Ovary (tissue), 9 donors: ENCODE results near the gene JMJD7. TPM values are rescaled to one million over a fixed set of nuclear protein-coding genes. Genes with fewer than 3 reads are reported as not detected.

Source experiments
- DNase-seq, 5 donors: peaks; one replicate each; pipeline ENCODE4 v3.0.0-alpha.2; 2019 to 2020
- H3K27ac ChIP-seq, 2 donors: fragments of 200-600 bp; one replicate each; pipeline versions ENCODE4 v1.5.1 to v1.8.0; 2019 to 2022
- H3K27me3 ChIP-seq: fragments of 200-600 bp; one replicate; pipeline ENCODE4 v1.8.0; 2022
- H3K36me3 ChIP-seq: fragments of 200-600 bp; sonication (generic); one replicate; pipeline ENCODE4 v1.5.1; 2019
- H3K4me1 ChIP-seq: one replicate; pipeline ENCODE4 v1.8.1; 2013; ENCODE audit warnings: mild to moderate bottlenecking, moderate library complexity; ENCODE audit not compliant: insufficient read depth
- H3K4me3 ChIP-seq: fragments of 200-600 bp; sonication (generic); one replicate; pipeline ENCODE4 v1.5.1; 2017
- H3K9me3 ChIP-seq, 2 donors: fragments of 200-600 bp in 1 of 2; sonication (generic) in 1 of 2; one replicate each; pipeline versions ENCODE4 v1.5.1 to v1.8.1; 2013 to 2019; ENCODE audit warnings: mild to moderate bottlenecking in 1 of 2, moderate library complexity in 1 of 2
- CTCF ChIP-seq, 3 donors: fragments of 450-650 bp in 2 of 3; fragments of 200-600 bp in 1 of 3; IDR thresholded peaks; one replicate each; pipeline versions ENCODE4 v1.5.1 to v1.8.0; 2016 to 2022; ENCODE audit warnings: antibody characterized with exemption in 3 of 3, mild to moderate bottlenecking in 1 of 3
- EP300 ChIP-seq: sonication (generic); formaldehyde crosslinking; IDR thresholded peaks from one replicate; pipeline ENCODE4 v1.6.1; 2017; ENCODE audit warnings: antibody characterized with exemption
- POLR2A ChIP-seq: fragments of 450-650 bp; IDR thresholded peaks from one replicate; pipeline ENCODE4 v1.6.1; 2017; ENCODE audit warnings: antibody characterized with exemption, mild to moderate bottlenecking, moderate library complexity
- WGBS, 3 donors: extraction: QIAGEN DNeasy Blood & Tissue Kit in 1 of 3; methylation state at CpG; one replicate each; pipeline versions ENCODE4 v1.1.5 to v1.1.7; 2013 to 2017; 5-methylcytosine and 5-hydroxymethylcytosine counted together
- intact Hi-C, 4 donors: fragments of 100-400 bp; cut with DNase I; formaldehyde crosslinking; loops; one replicate each; pipeline versions ENCODE4 v1.11.0 to v1.15.1; 2022 to 2023
- polyA plus RNA-seq, 2 donors: library from polyadenylated mRNA; stranded (reverse); fragments of 200-250 nt in 1 of 2; fragments of 350-450 nt in 1 of 2; fragmentation: Illumina TruSeq in 1 of 2; extraction: RNeasy Lipid Tissue Mini Kit (QIAGEN cat#74804) in 1 of 2; gene quantifications; one replicate each; pipeline ENCODE4 v1.2.3, GENCODE V29; 2013 to 2014
- total RNA-seq, 7 donors: library from RNA; depleted of rRNA in 2 of 7; stranded (reverse); fragments of >200 nt in 2 of 7; fragmentation: NEBNext Ultra II Directional in 3 of 7; extraction: Animal tissue kit (Norgen Biotek cat#: 25700) in 3 of 7; gene quantifications; one replicate each; pipeline versions ENCODE4 v1.1.0 to v1.2.4, GENCODE V29; 2016 to 2023
- donor health status: DM: no; HTN: no; CAD: no; lungs with moderate emphysema.
- donor health status: DM: no; HTN: no; CAD: no.
- donor health status: Bipolar disorder and iron deficiency.
- donor health status: DM: yes; HTN: yes; CAD: no.
- donor health status: DM: no; HTN: no; CAD: no.
- donor health status: DM: yes; HTN: yes; CAD: no.

Gene JMJD7
- total and polyA plus RNA-seq, 9 donors, result 3.0 to 21.4 (median 14.9) TPM

DNA sequence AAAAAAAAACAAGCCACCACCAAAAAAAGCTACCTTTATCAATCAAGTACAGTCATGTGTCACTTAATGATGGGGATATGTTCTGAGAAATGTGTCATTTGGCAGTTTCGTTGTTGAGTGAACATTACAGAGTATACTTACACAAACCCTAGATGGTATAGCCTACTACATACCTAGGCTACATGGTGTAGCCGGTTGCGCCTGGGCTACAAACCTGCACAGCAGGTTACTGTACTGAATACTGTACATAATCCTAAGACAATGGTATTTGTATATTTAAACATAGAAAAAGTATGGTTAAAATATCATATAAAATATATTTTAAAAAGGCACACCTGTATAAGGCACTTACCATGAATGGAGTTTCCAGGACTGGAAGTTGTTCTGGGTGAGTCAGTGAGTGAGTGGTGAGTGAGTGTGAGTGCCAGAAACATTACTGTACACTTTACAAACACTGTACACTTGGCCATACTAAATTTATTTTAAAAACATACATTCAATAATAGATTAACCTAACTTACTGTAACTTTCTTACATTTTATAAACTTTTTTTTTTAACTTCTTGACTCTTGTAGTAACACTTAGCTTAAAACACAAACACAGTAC lies 25.9 kb upstream of the JMJD7 start:
- Histone ChIP-seq H3K9me3 (no peaks in the 10 kb centered on the region), H3K4me1 (peaks cover 3% of the 10 kb centered on the region), H3K4me3 (no peak overlapping the region), H3K36me3 (no peaks in the 10 kb centered on the region), H3K27me3 (no peaks in the 10 kb centered on the region), H3K27ac (no peak overlapping the region)
- DNase-seq, result no peak
- intact Hi-C loops, result no loop called here
- 93 to 97% (median 96%) methylated on average over 3 of the region's 3 CpGs for WGBS, 3 donors
- TF ChIP-seq CTCF (IDR thresholded peaks at IDR 0.05) (no peak), EP300 (no peak), POLR2A (no peak)

DNA sequence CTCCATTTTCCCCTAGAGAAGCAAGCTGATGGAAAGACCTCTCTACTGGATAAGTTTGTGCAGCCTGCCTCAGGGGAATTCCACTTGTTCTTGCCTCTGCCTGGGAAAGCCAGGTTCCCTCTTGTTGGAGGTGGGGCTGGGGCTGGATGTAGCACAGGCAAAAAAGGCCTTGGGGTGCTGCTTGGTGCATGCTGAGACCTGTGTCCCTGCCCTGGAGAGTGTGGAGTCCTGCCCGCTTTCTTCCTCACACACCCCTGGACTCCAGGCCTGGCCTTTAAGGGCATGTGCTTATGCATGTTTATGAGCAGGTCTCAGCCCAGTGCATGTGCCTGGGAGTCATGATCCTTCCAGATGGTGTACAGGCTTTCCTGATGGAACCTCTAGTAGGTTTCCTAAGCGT lies 23.5 kb upstream of the JMJD7 start:
- 80 to 90% (median 88%) methylated on average over 2 of the region's 2 CpGs for WGBS, 3 donors

GRCh38 chr15:41804916-41805666 lies 22.8 kb upstream of the JMJD7 start:
- H3K9me3 ChIP-seq, result no peaks in the 10 kb centered on the region
- H3K27me3 ChIP-seq, result no peaks in the 10 kb centered on the region
- DNase-seq, result no peak
- no peak overlapping the region for H3K27ac ChIP-seq
- H3K36me3 ChIP-seq, result no peaks in the 10 kb centered on the region
- 57 to 66% (median 61%) methylated on average over 8 of the region's 8 CpGs for WGBS, 3 donors
- intact Hi-C loops, result no loop called here
- H3K4me3 ChIP-seq, result no peak overlapping the region
- H3K4me1 ChIP-seq, result no peaks in the 10 kb centered on the region
- no peak for TF ChIP-seq EP300
- no peak for TF ChIP-seq CTCF (IDR thresholded peaks at IDR 0.05)
- no peak for TF ChIP-seq POLR2A

More for the DNA sequence above, 23.5 kb upstream of the JMJD7 start:
- Histone ChIP-seq H3K9me3 (no peaks in the 10 kb centered on the region), H3K4me3 (no peak overlapping the region), H3K36me3 (no peaks in the 10 kb centered on the region), H3K27me3 (no peaks in the 10 kb centered on the region), H3K27ac (no peak overlapping the region), H3K4me1 (no peaks in the 10 kb centered on the region)
- DNase-seq, result no peak
- TF ChIP-seq CTCF (IDR thresholded peaks at IDR 0.05), result no peak
- no peak for TF ChIP-seq POLR2A
- no peak for TF ChIP-seq EP300
- intact Hi-C loops, result no loop called here

DNA sequence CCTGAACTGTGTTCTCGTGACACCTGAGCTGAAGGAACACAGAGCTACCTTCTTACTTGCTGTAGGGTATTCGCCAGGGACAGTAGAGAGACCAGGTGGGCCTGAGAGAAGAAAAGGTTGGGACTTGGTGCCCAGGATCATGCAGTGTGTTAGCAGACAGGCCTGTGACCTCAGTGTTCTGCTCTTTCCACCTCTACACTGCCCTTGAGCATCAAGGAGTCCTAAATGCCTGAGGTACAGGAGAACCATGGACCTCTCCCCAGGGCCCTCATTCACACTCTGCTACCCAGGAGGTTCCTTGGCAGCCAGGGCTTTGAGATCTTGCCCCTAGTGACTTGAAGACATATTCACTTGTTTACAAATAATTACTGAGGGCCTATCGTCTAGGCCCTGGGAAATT lies 22.2 kb upstream of the JMJD7 start:
- 75 to 86% (median 79%) methylated on average over 3 of the region's 3 CpGs for WGBS, 3 donors
- intact Hi-C loops, result no loop called here
- no peak overlapping the region for H3K27ac ChIP-seq

More for the DNA sequence above, 22.2 kb upstream of the JMJD7 start:
- TF ChIP-seq CTCF (IDR thresholded peaks at IDR 0.05), result no peak
- no peak for TF ChIP-seq EP300
- no peak for DNase-seq
- H3K9me3 ChIP-seq, result no peaks in the 10 kb centered on the region
- H3K36me3 ChIP-seq, result no peaks in the 10 kb centered on the region
- no peaks in the 10 kb centered on the region for H3K27me3 ChIP-seq
- no peaks in the 10 kb centered on the region for H3K4me1 ChIP-seq
- no peak overlapping the region for H3K4me3 ChIP-seq
